Astrocyte of the spinal cord (primary cell): ENCODE measurements around the gene POLRMT.
"Not testable (repeated sequence)": the region's sequence is repeated elsewhere in the genome, so short reads cannot be mapped to it uniquely, and the experiment has no call there.

Experiments used
- DNase-seq: peaks from one replicate; pipeline ENCODE4 v3.0.0; 2011; ENCODE audit warnings: low read depth, low spot score
- H3K4me3 ChIP-seq: 2 replicates; pipeline ENCODE4 v1.5.1; 2011; ENCODE audit warnings: low read depth, mild to moderate bottlenecking, low read length, moderate library complexity
- in situ Hi-C: cut with HindIII; loops from 2 replicates; pipeline ENCODE4 v1.10.0; 2017; ENCODE audit warnings: low sequenced_read_pairs
- TF ChIP-seq, protein P1 (sequence below): IDR thresholded peaks from 2 replicates; pipeline ENCODE4 v1.5.1; 2012; ENCODE audit warnings: low read depth, mild to moderate bottlenecking, low read length, inconsistent platforms

Gene POLRMT

DNA sequence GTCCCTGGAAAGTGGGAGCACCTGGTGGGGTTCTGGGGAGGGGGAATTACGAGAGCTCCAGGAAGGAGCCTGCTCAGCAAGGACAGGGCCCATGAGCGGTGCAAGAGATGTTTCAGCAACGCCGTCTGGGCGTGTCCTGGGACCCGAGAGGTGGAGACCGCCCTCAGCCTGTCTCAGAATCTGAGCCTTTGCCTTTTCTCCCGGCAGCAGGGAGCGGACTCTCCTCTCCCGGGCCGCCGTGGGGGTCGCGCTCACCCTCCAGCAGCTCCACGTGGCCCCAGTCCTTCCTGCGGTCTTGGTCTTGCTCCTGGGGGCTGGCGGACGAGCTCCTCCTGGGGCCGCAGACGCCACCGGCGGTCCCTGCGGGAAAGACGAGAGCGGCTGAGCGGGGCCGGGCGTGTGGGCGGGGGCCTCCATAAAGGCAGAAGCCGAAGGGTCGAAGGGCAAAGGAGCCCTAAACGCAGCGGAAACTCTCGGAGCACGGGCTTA, 714 bp downstream of the POLRMT start:
- in situ Hi-C loops = no loop called here
- TF ChIP-seq, protein P1, sequence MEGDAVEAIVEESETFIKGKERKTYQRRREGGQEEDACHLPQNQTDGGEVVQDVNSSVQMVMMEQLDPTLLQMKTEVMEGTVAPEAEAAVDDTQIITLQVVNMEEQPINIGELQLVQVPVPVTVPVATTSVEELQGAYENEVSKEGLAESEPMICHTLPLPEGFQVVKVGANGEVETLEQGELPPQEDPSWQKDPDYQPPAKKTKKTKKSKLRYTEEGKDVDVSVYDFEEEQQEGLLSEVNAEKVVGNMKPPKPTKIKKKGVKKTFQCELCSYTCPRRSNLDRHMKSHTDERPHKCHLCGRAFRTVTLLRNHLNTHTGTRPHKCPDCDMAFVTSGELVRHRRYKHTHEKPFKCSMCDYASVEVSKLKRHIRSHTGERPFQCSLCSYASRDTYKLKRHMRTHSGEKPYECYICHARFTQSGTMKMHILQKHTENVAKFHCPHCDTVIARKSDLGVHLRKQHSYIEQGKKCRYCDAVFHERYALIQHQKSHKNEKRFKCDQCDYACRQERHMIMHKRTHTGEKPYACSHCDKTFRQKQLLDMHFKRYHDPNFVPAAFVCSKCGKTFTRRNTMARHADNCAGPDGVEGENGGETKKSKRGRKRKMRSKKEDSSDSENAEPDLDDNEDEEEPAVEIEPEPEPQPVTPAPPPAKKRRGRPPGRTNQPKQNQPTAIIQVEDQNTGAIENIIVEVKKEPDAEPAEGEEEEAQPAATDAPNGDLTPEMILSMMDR = no peak
- peak overlapping the region; percentile 78 for H3K4me3 ChIP-seq
- DNase-seq = peak; percentile 66

DNA sequence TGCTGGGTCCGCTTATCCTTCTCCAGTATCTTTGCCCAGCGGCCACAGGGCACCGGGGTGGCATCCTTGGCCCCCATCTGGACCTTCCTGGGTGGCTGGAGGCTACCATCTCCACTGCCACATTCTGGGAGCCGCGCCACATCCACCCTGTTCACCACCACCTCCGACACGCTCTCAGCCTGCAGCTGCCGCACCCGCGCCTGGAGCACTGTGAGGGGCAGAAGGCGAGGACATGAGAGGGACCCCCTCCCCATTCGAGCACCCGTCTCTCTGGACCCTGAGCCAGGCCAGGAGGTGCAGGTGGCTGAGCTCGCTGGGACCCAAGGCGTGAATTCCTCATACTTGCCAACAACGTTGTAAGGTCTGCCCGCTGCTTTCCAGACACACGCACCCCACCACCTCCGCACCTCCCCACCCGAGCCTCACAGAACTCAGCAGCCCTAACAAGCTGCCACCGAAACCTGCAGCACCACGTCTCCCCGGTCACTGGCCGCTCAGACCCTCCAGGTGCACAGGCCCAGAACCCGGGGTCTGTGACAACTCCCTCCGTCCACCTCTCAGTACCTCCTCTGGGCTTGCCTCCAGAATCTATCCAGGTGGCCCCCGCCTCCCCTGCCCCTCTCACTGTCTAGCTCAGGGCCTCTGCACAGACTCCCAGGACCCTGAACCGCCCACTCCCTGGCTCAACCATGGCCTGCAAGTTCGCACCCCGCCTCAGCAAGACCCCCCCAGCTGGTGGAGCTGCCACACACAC, 3.2 kb downstream of the POLRMT start:
- no peak for DNase-seq
- TF ChIP-seq, protein P1 = no peak
- no peak overlapping the region for H3K4me3 ChIP-seq
- in situ Hi-C loops = no loop called here

DNA sequence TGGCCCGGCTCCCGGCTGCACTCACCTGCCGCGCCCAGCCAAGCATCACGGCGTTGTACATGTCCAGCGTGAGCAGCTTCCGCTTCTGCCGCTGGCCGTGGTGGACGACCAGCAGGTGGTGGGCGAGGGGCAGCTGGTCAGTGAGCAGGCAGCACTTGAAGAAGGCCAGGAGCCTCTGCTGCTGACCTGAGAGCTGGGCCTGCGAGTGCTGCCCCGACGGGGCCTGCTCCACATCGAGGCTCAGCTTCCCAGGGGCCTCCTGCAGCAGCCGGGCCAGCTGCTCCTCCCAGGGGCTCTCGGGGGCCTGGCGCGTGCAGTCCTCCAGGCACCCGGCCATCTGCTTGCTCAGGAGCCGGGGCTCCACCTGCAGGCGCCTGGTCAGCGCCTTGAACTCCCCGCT, 3.8 kb downstream of the POLRMT start:
- H3K4me3 ChIP-seq, DNase-seq, in situ Hi-C loops: not testable (repeated sequence)

DNA sequence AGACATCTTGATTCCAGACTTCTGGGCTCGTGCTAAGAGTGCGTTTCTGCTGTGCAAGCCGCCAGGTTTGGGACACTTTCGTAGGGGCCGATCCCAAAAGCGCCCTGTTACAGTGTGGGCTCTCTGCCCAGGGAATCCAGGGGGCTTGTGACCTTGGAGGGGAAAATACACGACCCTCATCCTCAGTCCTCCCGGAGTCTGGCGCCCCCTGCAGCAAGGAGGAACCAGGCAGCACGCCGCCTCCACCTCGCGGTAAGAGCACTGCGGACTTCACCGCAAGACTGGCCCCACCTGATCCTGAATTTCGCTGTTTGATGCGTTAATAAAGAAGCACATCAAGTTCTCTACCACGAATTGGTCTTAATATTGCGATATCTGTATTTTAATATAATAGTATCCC, 5.2 kb downstream of the POLRMT start:
- TF ChIP-seq, protein P1 = peak; percentile 51
- in situ Hi-C loops = no loop called here
- H3K4me3 ChIP-seq = no peak overlapping the region
- DNase-seq = no peak

DNA sequence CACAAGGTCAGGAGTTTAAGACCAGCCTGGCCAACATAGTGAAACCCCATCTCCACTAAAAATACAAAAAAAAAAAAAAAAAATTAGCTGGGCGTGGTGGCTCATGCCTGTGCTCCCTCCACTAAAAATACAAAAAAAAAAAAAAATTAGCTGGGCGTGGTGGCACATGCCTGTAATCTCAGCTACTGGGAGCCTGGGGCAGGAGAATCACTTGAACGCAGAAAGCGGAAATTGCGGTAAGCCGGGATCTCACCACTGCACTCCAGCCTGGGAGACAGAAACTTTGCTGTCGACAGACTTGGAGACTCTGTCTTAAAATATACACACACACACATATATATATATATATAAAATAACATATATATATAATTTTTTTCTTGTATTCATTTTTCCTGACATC, 6.8 kb downstream of the POLRMT start:
- DNase-seq, H3K4me3 ChIP-seq, in situ Hi-C loops: not testable (repeated sequence)

DNA sequence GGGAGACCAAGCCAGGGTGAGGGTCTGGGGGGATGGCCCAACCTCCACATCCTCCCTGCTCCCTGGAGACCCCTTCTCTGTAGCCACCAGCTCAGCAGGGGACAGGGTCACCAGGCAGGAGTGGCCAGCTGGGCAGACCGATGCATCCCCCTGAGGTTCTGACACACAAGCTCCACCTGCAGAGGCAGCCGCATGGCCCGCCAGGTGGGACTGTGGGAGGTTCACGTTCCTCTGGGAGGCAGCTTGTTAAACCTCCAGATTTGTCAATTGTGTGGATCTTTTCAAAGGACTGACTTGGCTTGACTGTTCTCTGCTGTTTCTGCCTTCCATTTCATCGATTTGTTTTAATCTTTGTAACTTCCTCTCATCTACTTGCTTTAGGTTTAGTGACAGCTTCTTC, 8.1 kb downstream of the POLRMT start:
- H3K4me3 ChIP-seq = no peak overlapping the region
- TF ChIP-seq, protein P1 = no peak
- in situ Hi-C loops = no loop called here
- DNase-seq = no peak

DNA sequence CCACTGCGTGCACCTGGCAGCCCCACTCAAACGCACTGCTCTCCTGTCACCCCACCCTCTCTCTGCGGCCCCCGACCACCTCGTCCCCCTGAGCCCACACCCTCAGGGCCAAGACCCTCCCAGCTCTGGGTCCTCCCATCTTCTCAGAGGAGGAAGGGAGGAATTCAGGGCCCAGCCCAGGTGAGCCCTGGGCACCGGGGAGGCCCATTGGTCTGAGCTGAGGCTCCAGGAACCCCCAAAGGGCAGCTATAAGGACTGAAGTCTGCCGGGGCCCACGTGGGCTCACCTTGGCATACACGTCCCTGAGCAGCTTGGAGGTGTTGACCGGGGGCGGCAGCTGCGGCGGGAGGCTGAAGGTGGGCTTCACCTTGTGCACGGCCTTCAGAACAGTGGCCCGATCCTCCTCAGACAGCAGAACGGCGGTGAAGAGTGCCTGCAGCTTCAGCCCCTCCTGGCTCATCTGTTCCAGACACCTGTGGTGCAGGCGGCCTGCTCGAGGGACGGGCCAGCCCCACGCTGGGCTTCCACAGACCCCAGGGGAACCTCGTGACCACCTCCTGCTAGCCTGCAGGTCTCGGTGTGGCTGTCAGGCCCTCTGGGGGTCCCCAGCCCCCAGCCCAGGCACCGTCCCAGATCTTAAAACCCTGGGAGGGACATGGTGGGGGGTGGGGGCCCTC, 8.8 kb downstream of the POLRMT start:
- DNase-seq = no peak
- TF ChIP-seq, protein P1 = no peak
- in situ Hi-C loops = no loop called here
- no peak overlapping the region for H3K4me3 ChIP-seq
